CD14-positive monocyte (primary cell): Measurements from ENCODE around the gene RPL12. TPM values are rescaled to one million over a fixed set of nuclear protein-coding genes. Genes with fewer than 3 reads are reported as not detected.

Source experiments
- DNase-seq, 3 donors: peaks; one replicate each; pipeline ENCODE4 v3.0.0-alpha.2; 2011 to 2022
- H2AFZ ChIP-seq: 2 replicates; pipeline ENCODE4 v1.6.0; 2012; ENCODE audit warnings: mild to moderate bottlenecking, low read depth, low read length, inconsistent platforms; ENCODE audit not compliant: insufficient read depth, poor library complexity, severe bottlenecking
- H3K27ac ChIP-seq, 2 donors: 1 replicate in 1 of 2; 2 replicates in 1 of 2; pipeline ENCODE4 v1.5.1; 2012 to 2013; ENCODE audit warnings: low read length in 2 of 2, control low read depth in 1 of 2, inconsistent platforms in 1 of 2, low read depth in 1 of 2, mild to moderate bottlenecking in 1 of 2
- H3K27me3 ChIP-seq, 2 donors: one replicate each; pipeline versions ENCODE4 v1.6.0 to v1.6.1; 2011 to 2013; ENCODE audit warnings: low read length in 2 of 2; ENCODE audit not compliant: control insufficient read depth in 2 of 2, insufficient read depth in 2 of 2
- H3K36me3 ChIP-seq, 2 donors: replicated peaks in 1 of 2; 1 replicate in 1 of 2; 2 replicates in 1 of 2; pipeline versions ENCODE4 v1.5.1 to v1.6.1; 2012 to 2013; ENCODE audit warnings: low read length in 2 of 2, control low read depth in 1 of 2, inconsistent platforms in 1 of 2, mild to moderate bottlenecking in 1 of 2; ENCODE audit not compliant: insufficient read depth in 2 of 2, control insufficient read depth in 1 of 2
- H3K4me1 ChIP-seq, 2 donors: 1 replicate in 1 of 2; 2 replicates in 1 of 2; pipeline versions ENCODE4 v1.5.1 to v1.6.1; 2012 to 2013; ENCODE audit warnings: low read length in 2 of 2, control low read depth in 1 of 2, inconsistent platforms in 1 of 2, mild to moderate bottlenecking in 1 of 2, moderate library complexity in 1 of 2; ENCODE audit not compliant: insufficient read depth in 2 of 2, control insufficient read depth in 1 of 2
- H3K4me2 ChIP-seq: replicated peaks from 2 replicates; pipeline ENCODE3; 2012; ENCODE audit warnings: low read length, moderate library complexity, mild to moderate bottlenecking; ENCODE audit not compliant: poor library complexity, severe bottlenecking; ENCODE audit errors: extremely low read depth
- H3K4me3 ChIP-seq, 3 experiments: fragments of 200-600 bp in 1 of 3; sonication (generic) in 1 of 3; replicated peaks in 1 of 3; 1 replicate in 2 of 3; 2 replicates in 1 of 3; pipeline ENCODE4 v1.5.1; 2011 to 2013; ENCODE audit warnings: low read length in 3 of 3, mild to moderate bottlenecking in 3 of 3, control low read depth in 2 of 3, low read depth in 2 of 3, inconsistent platforms in 1 of 3, moderate library complexity in 1 of 3
- H3K79me2 ChIP-seq: 2 replicates; pipeline ENCODE4 v1.6.0; 2012; ENCODE audit warnings: mild to moderate bottlenecking, control low read depth, inconsistent platforms, low read length, moderate library complexity; ENCODE audit not compliant: insufficient read depth
- H3K9ac ChIP-seq: 2 replicates; pipeline ENCODE4 v1.6.0; 2017; ENCODE audit warnings: low read length, mild to moderate bottlenecking; ENCODE audit not compliant: insufficient read depth, poor library complexity, severe bottlenecking
- H3K9me3 ChIP-seq, 2 donors: replicated peaks in 1 of 2; 1 replicate in 1 of 2; 2 replicates in 1 of 2; pipeline versions ENCODE4 v1.5.1 to v1.6.1; 2012 to 2013; ENCODE audit warnings: low read length in 2 of 2, control low read depth in 1 of 2; ENCODE audit not compliant: control insufficient read depth in 1 of 2, insufficient read depth in 1 of 2
- H4K20me1 ChIP-seq: 2 replicates; pipeline ENCODE4 v1.6.0; 2012; ENCODE audit warnings: mild to moderate bottlenecking, low read length, control low read depth, moderate library complexity; ENCODE audit not compliant: insufficient read depth
- H3K27ac Mint-ChIP-seq, 7 donors: one replicate each; pipeline ENCODE4 v1.8.0; 2020; ENCODE audit warnings: mild to moderate bottlenecking in 7 of 7, mixed read lengths in 7 of 7, moderate library complexity in 6 of 7, inconsistent platforms in 2 of 7
- H3K27me3 Mint-ChIP-seq, 3 donors: one replicate each; pipeline ENCODE4 v1.8.0; 2021 to 2022; ENCODE audit warnings: low read depth in 3 of 3, mild to moderate bottlenecking in 3 of 3, mixed read lengths in 3 of 3, moderate library complexity in 3 of 3, inconsistent platforms in 1 of 3
- H3K36me3 Mint-ChIP-seq, 2 donors: one replicate each; pipeline ENCODE4 v1.8.0; 2020; ENCODE audit warnings: mixed read lengths in 2 of 2, inconsistent platforms in 1 of 2, mild to moderate bottlenecking in 1 of 2
- H3K4me1 Mint-ChIP-seq: one replicate; pipeline ENCODE4 v1.8.0; 2020; ENCODE audit warnings: mild to moderate bottlenecking, mixed read lengths
- H3K4me3 Mint-ChIP-seq, 2 donors: one replicate each; pipeline ENCODE4 v1.8.0; 2020; ENCODE audit warnings: mild to moderate bottlenecking in 2 of 2, mixed read lengths in 2 of 2, moderate library complexity in 1 of 2
- H3K9me3 Mint-ChIP-seq, 7 donors: one replicate each; pipeline ENCODE4 v1.8.0; 2020 to 2022; ENCODE audit warnings: mixed read lengths in 7 of 7, mild to moderate bottlenecking in 6 of 7, moderate library complexity in 6 of 7, inconsistent platforms in 2 of 7
- WGBS: methylation state at CpG from one replicate; pipeline ENCODE4 v1.1.5; 2013; ENCODE audit warnings: missing lambda C conversion rate; ENCODE audit not compliant: insufficient coverage; 5-methylcytosine and 5-hydroxymethylcytosine counted together
- intact Hi-C, 2 donors: fragments of 100-400 bp; cut with micrococcal nuclease; formaldehyde crosslinking; loops; one replicate each; pipeline versions ENCODE4 v1.15.0 to v1.15.1; 2023
- polyA plus RNA-seq, 3 donors: library from polyadenylated mRNA; depleted of rRNA in 1 of 3; unstranded in 2 of 3; stranded (reverse) in 1 of 3; fragments of 300-500 nt in 2 of 3; fragments of >200 nt in 1 of 3; fragmentation: Illumina TruSeq in 2 of 3; gene quantifications; 1 replicate in 2 of 3; 2 replicates in 1 of 3; pipeline ENCODE4 v1.2.3, GENCODE V29; 2012 to 2021
- TF ChIP-seq, protein P1 (sequence below): fragments of 200-600 bp; IDR thresholded peaks from one replicate; pipeline ENCODE4 v1.8.0; 2022; ENCODE audit warnings: antibody characterized with exemption, mild to moderate bottlenecking

The RPL12 gene
- polyA plus RNA-seq, 3 donors, result 417 to 1,509 (median 490) TPM

DNA sequence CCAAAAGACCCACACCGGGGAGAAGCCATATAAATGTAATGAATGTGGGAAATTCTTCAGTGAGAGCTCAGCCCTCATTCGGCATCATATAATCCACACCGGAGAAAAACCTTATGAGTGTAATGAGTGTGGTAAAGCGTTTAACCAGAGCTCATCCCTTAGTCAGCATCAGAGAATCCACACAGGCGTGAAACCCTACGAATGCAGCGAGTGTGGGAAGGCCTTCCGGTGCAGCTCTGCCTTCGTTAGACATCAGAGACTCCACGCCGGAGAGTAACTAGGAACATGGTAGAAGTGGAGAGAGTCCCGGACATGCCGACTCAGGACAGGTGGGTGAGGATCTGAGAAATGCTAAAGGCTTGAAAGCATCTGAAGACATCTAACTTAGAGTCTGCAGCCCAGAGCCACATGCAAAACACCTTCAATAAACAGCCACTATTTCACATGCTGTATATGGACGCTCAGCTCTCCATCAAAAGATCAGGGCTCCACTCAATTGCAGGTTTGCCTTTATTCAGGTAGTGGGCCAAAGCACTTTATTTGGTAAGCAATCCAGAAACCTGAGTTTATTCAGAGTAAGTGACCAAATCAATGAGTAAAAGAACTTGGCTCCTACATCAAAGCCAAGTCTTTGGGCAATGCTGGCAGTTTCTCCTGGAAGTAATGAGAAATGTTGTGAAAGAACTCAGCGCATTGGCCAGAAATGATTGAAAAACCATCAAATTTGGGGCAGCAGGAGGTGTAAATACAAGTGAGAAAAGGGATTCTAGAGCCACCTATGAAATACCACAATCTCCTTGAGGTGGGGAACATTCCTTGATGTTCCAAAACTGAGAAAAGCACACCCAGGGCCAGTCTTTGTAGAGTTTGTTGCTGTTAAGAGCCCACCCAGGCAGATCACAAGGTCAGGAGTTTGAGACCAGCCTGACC lies 6.0 kb downstream of the RPL12 start:
- Histone ChIP-seq H3K79me2 (peaks cover 26% of the 10 kb centered on the region), H4K20me1 (peaks cover 42% of the 10 kb centered on the region), H3K4me1 (peaks cover 17 to 18% of the 10 kb centered on the region in 2 donors), H3K36me3 (peaks cover 75 to 88% of the 10 kb centered on the region in 2 donors), H3K9ac (no peak overlapping the region), H3K4me3 (no peak overlapping the region), H2AFZ (no peak overlapping the region), H3K4me2 (no peak overlapping the region), H3K9me3 (peaks cover 0 to 8% of the 10 kb centered on the region in 2 donors), H3K27ac (no peak overlapping the region), H3K27me3 (no peaks in the 10 kb centered on the region)
- Mint-ChIP-seq H3K27me3 (no peaks in the 10 kb centered on the region), H3K9me3 (peaks cover 0 to 15% (median 8%) of the 10 kb centered on the region in 7 donors), H3K27ac (peak overlapping the region in 3 of 7 donors; percentile 19 to 66 (median 65)), H3K36me3 (peaks cover 78 to 93% of the 10 kb centered on the region in 2 donors), H3K4me3 (no peak overlapping the region), H3K4me1 (peaks cover 25% of the 10 kb centered on the region)
- 89% methylated on average over 1 of the region's 15 CpGs for WGBS
- TF ChIP-seq, protein P1, sequence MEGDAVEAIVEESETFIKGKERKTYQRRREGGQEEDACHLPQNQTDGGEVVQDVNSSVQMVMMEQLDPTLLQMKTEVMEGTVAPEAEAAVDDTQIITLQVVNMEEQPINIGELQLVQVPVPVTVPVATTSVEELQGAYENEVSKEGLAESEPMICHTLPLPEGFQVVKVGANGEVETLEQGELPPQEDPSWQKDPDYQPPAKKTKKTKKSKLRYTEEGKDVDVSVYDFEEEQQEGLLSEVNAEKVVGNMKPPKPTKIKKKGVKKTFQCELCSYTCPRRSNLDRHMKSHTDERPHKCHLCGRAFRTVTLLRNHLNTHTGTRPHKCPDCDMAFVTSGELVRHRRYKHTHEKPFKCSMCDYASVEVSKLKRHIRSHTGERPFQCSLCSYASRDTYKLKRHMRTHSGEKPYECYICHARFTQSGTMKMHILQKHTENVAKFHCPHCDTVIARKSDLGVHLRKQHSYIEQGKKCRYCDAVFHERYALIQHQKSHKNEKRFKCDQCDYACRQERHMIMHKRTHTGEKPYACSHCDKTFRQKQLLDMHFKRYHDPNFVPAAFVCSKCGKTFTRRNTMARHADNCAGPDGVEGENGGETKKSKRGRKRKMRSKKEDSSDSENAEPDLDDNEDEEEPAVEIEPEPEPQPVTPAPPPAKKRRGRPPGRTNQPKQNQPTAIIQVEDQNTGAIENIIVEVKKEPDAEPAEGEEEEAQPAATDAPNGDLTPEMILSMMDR, result no peak
- no peak for DNase-seq
- intact Hi-C loops, result no loop called here

DNA sequence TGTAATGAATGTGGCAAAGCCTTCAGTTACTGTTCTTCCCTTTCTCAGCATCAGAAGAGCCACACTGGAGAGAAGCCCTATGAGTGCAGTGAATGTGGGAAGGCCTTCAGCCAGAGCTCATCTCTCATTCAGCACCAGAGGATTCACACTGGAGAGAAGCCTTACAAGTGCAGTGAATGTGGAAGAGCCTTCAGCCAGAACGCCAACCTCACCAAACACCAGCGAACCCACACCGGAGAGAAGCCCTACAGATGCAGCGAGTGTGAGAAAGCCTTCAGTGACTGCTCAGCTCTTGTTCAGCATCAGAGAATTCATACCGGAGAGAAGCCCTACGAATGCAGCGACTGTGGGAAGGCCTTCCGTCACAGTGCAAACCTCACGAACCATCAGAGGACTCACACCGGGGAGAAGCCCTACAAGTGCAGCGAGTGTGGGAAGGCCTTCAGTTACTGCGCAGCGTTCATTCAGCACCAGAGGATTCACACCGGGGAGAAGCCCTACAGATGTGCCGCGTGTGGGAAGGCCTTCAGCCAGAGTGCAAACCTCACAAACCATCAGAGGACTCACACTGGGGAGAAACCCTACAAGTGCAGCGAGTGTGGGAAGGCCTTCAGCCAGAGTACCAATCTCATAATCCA lies 6.8 kb downstream of the RPL12 start:
- H3K36me3 ChIP-seq, result peaks cover 76 to 89% of the 10 kb centered on the region in 2 donors
- peaks cover 18% of the 10 kb centered on the region for H3K79me2 ChIP-seq
- no peak overlapping the region for H3K4me2 ChIP-seq
- Mint-ChIP-seq H3K36me3 (peaks cover 83 to 93% of the 10 kb centered on the region in 2 donors), H3K27ac (peak overlapping the region in 1 of 7 donors; percentile 55), H3K9me3 (peaks cover 0 to 15% (median 8%) of the 10 kb centered on the region in 7 donors), H3K27me3 (no peaks in the 10 kb centered on the region), H3K4me3 (no peak overlapping the region), H3K4me1 (peaks cover 18% of the 10 kb centered on the region)
- H3K4me3 ChIP-seq, result no peak overlapping the region
- no peaks in the 10 kb centered on the region for H3K27me3 ChIP-seq
- no peak overlapping the region for H2AFZ ChIP-seq
- TF ChIP-seq, protein P1, result no peak
- H3K4me1 ChIP-seq, result peaks cover 9 to 10% of the 10 kb centered on the region in 2 donors
- DNase-seq, result no peak
- H3K9me3 ChIP-seq, result peaks cover 0 to 8% of the 10 kb centered on the region in 2 donors
- intact Hi-C loops, result no loop called here
- H3K9ac ChIP-seq, result no peak overlapping the region
- 96% methylated on average over 16 of the region's 17 CpGs for WGBS
- peaks cover 34% of the 10 kb centered on the region for H4K20me1 ChIP-seq
- H3K27ac ChIP-seq, result peak overlapping the region in 1 of 2 donors; percentile 31
